GM19035 (cell line): ENCODE data around the gene ANKS1B.
"Not testable (repeated sequence)": the region's sequence is repeated elsewhere in the genome, so short reads cannot be mapped to it uniquely, and the experiment has no call there.

Source experiments
- ATAC-seq: cut with Tn5 transposase; IDR thresholded peaks from one replicate; pipeline ENCODE4 v1.9.1; 2021; ENCODE audit not compliant: unreplicated experiment

The ANKS1B gene

GRCh38 chr12:98799822-98800221 lies 1184.9 kb downstream of the ANKS1B start:
- ATAC-seq, result no peak

GRCh38 chr12:98799146-98799810 lies 1185.5 kb downstream of the ANKS1B start:
- ATAC-seq, result no peak

GRCh38 chr12:98797200-98797599 lies 1187.5 kb downstream of the ANKS1B start:
- ATAC-seq, result no peak

- no peak for ATAC-seq
These were observed 1188.0 kb downstream of the ANKS1B start for GRCh38 chr12:98796745-98797144.

- ATAC-seq, result no peak
These were observed 1191.6 kb downstream of the ANKS1B start for GRCh38 chr12:98793121-98793520.

- no peak for ATAC-seq
These were observed 1193.3 kb downstream of the ANKS1B start for GRCh38 chr12:98791406-98791805.

- ATAC-seq, result no peak
These were observed 1196.3 kb downstream of the ANKS1B start for GRCh38 chr12:98788396-98788795.

- no peak for ATAC-seq
These were observed 1198.1 kb downstream of the ANKS1B start for GRCh38 chr12:98786653-98787052.

- ATAC-seq, result no peak
These were observed 1201.3 kb downstream of the ANKS1B start for GRCh38 chr12:98783420-98783819.

- no peak for ATAC-seq
These were observed 1204.5 kb downstream of the ANKS1B start for GRCh38 chr12:98780261-98780660.

GRCh38 chr12:98772818-98773217 lies 1211.9 kb downstream of the ANKS1B start:
- no peak for ATAC-seq

GRCh38 chr12:98771811-98772752 lies 1212.7 kb downstream of the ANKS1B start:
- no peak for ATAC-seq

- no peak for ATAC-seq
These were observed 1214.5 kb downstream of the ANKS1B start for GRCh38 chr12:98770230-98770629.

GRCh38 chr12:98769068-98769467 lies 1215.7 kb downstream of the ANKS1B start:
- no peak for ATAC-seq

GRCh38 chr12:98767248-98767647 lies 1217.5 kb downstream of the ANKS1B start:
- no peak for ATAC-seq

GRCh38 chr12:98763656-98764055 lies 1221.1 kb downstream of the ANKS1B start:
- no peak for ATAC-seq

GRCh38 chr12:98758331-98758730 lies 1226.4 kb downstream of the ANKS1B start:
- ATAC-seq, result no peak

GRCh38 chr12:98757455-98757854 lies 1227.3 kb downstream of the ANKS1B start:
- no peak for ATAC-seq

- not testable (repeated sequence) for ATAC-seq
These were observed 1228.9 kb downstream of the ANKS1B start for GRCh38 chr12:98755855-98756254.

GRCh38 chr12:98754095-98754494 lies 1230.6 kb downstream of the ANKS1B start:
- ATAC-seq, result peak; percentile 98

- ATAC-seq, result no peak
These were observed 1232.0 kb downstream of the ANKS1B start for GRCh38 chr12:98752726-98753125.

GRCh38 chr12:98751580-98752115 lies 1233.1 kb downstream of the ANKS1B start:
- no peak for ATAC-seq
